Midbrain (tissue), 1 donor: Measurements from ENCODE around the gene CTNNAL1.
"Not testable (repeated sequence)": the region's sequence is repeated elsewhere in the genome, so short reads cannot be mapped to it uniquely, and the experiment has no call there.

Experiments used
- DNase-seq: peaks from one replicate; lab custom pipeline; 2025; lab: John Stamatoyannopoulos, UW

Gene CTNNAL1

GRCh38 chr9:108983885-108984284 is 29.4 kb downstream of the CTNNAL1 start:
- DNase-seq, result no peak

- DNase-seq, result no peak
These were observed 32.4 kb downstream of the CTNNAL1 start for GRCh38 chr9:108980893-108981292.

- no peak for DNase-seq
These were observed 35.1 kb downstream of the CTNNAL1 start for GRCh38 chr9:108978205-108978604.

- DNase-seq, result no peak
These were observed 39.4 kb downstream of the CTNNAL1 start for GRCh38 chr9:108973895-108974294.

GRCh38 chr9:108972626-108973209 is 40.6 kb downstream of the CTNNAL1 start:
- no peak for DNase-seq

GRCh38 chr9:108972186-108972585 is 41.1 kb downstream of the CTNNAL1 start:
- DNase-seq, result no peak

- not testable (repeated sequence) for DNase-seq
These were observed 41.9 kb downstream of the CTNNAL1 start for GRCh38 chr9:108971392-108971791.

GRCh38 chr9:108967916-108968315 is 45.4 kb downstream of the CTNNAL1 start:
- DNase-seq, result no peak

- no peak for DNase-seq
These were observed 49.7 kb downstream of the CTNNAL1 start for GRCh38 chr9:108963459-108964143.

GRCh38 chr9:108961151-108961550 is 52.1 kb downstream of the CTNNAL1 start:
- no peak for DNase-seq

- no peak for DNase-seq
These were observed 53.0 kb downstream of the CTNNAL1 start for GRCh38 chr9:108960331-108960730.

- DNase-seq, result no peak
These were observed 56.7 kb downstream of the CTNNAL1 start for GRCh38 chr9:108956631-108957026.

- DNase-seq, result no peak
These were observed 57.2 kb downstream of the CTNNAL1 start for GRCh38 chr9:108956022-108956630.

- DNase-seq, result peak; percentile 79
These were observed 59.2 kb downstream of the CTNNAL1 start for GRCh38 chr9:108953983-108954574.

GRCh38 chr9:108951578-108951977 is 61.7 kb downstream of the CTNNAL1 start:
- DNase-seq, result no peak

- DNase-seq, result no peak
These were observed 63.1 kb downstream of the CTNNAL1 start for GRCh38 chr9:108950168-108950567.

- no peak for DNase-seq
These were observed 73.3 kb downstream of the CTNNAL1 start for GRCh38 chr9:108939975-108940374.

GRCh38 chr9:108937561-108938305 is 75.6 kb downstream of the CTNNAL1 start:
- DNase-seq, result no peak

- DNase-seq, result peak; percentile 93
These were observed 78.9 kb downstream of the CTNNAL1 start, which contains the start of gene ABITRAM for GRCh38 chr9:108934323-108934893. Gene ABITRAM, plus strand, starts transcription at chr9:108934400. Its CDS starts 87 bp downstream, at chr9:108934487.

- peak; percentile 93 for DNase-seq
These were observed 79.5 kb downstream of the CTNNAL1 start, which contains the start of gene ELP1 for GRCh38 chr9:108933718-108934322. Gene ELP1, minus strand, starts transcription at chr9:108934124. Its CDS starts 2,978 bp downstream, at chr9:108931146.

GRCh38 chr9:108933231-108933717 is 80.0 kb downstream of the CTNNAL1 start:
- DNase-seq, result peak; percentile 16
